Right renal pelvis (tissue), 4 donors: Measurements from ENCODE around the gene RPS29. TPM values are rescaled to one million over a fixed set of nuclear protein-coding genes. Genes with fewer than 3 reads are reported as not detected.

Experiments
- DNase-seq, 4 donors: peaks; one replicate each; pipeline ENCODE4 v3.0.0-alpha.2; 2013; ENCODE audit warnings: low read depth in 4 of 4, low spot score in 3 of 4, missing footprints in 1 of 4
- polyA plus RNA-seq, 4 donors: library from polyadenylated mRNA; unstranded; fragments of 120-200 nt; gene quantifications; one replicate each; pipeline ENCODE4 v1.2.1, GENCODE V29; 2013; ENCODE audit not compliant: insufficient read length in 4 of 4

The RPS29 gene
- polyA plus RNA-seq, 4 donors = 1,296 to 1,761 (median 1,423) TPM

DNA sequence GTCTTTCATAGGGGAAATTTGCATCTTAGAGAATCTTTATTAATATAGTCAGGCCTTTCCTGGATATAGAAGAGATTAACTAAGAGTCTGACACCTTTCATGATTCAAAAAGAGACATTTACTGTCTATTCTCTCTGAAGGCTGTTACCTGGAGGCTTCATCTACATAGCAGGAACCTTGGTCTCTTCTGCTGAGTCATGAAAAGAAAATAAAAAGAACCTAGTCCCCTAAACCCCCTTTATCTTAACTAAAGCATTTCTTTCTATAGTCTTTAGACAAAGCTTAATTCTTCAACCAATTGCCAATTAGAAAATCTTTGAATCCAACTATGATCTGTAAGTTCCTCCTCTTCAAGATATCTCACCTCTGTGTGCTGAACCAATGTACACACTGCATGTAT is 33.1 kb downstream of the RPS29 start:
- no peak for DNase-seq

- no peak for DNase-seq
Measured at GRCh38 chr14:49551569-49551968, 34.6 kb downstream of the RPS29 start.

DNA sequence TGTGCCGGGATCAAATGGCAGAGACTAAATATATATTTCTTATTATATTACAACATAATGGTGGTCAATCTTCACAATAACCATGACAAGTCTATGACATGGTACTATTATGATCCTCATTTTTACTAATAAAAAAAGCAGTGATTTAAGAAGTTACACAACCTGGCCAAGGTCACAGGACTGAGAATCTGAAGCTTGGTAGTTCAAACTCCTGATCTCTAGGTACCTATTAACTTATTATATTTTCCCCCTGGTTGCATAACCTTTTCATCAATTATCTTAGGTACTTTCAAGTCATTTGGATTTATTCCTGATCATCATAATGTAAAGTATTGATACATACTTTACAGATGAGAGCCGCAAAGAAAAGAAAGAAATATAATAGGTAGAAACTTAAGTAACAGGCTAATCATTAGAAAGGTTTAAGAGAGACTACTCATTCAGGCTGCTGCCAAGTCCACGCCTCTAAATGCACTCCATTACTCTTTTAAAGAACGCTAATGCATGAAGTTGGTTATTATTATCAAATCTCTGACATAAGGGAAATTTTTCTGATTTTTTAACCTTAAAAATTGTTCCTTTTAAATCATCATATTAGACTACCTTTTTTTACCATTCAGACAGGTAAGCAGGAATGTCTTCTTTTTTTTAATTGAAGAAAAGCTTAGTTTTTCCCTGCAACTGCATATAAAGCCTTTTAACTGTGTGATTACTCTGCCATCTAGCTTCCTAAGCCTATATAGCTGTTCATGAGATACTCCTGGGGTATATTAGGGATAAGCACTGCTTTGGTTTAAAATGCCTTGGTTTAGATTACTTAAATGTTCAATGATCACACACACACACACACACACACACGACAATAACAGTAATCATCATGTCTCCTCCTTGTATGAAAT is 35.6 kb downstream of the RPS29 start:
- DNase-seq = no peak

- no peak for DNase-seq
Measured at GRCh38 chr14:49549881-49550280, 36.3 kb downstream of the RPS29 start.

GRCh38 chr14:49549446-49549845 is 36.7 kb downstream of the RPS29 start:
- no peak for DNase-seq

- DNase-seq = no peak
Measured at GRCh38 chr14:49546766-49547165, 39.4 kb downstream of the RPS29 start.

- DNase-seq = no peak
Measured at GRCh38 chr14:49545716-49546115, 40.5 kb downstream of the RPS29 start.

DNA sequence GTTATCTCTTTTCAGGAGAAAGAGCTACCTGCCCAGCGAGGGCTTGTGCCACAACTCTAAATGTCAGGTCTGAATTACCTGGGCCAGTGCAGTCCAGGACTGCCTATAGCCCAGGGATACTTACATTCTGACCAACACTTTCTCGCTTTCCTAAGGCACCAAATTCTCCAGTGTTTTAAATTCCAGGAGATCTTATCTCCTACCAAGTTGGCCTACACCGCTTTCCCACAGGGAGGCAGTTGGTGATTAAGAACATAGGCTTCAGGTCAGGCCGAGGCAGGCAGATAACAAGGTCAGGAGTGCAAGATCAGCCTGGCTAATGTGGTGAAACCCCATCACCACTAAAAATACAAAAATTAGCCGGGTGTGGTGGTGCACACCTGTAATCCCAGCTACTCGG is 41.1 kb downstream of the RPS29 start:
- no peak for DNase-seq

DNA sequence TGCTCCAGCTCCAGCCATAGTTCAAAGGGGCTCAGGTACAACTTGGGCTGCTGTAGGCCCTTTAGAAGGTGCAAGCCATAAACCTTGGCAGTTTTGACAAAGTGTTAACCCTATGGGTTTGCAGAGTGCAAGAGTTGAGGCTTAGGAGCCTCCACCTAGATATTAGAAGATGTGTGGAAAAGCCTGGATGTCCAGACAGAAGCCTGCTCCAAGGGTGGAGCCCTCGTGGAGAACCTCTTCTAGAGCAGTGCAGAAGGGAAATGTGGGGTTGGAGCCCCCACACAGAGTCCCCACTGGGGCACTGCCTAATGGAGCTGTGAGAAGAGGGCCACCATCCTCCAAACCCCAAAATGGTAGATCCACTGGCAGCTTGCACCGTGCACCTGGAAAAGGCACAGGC is 45.1 kb downstream of the RPS29 start:
- no peak for DNase-seq

DNA sequence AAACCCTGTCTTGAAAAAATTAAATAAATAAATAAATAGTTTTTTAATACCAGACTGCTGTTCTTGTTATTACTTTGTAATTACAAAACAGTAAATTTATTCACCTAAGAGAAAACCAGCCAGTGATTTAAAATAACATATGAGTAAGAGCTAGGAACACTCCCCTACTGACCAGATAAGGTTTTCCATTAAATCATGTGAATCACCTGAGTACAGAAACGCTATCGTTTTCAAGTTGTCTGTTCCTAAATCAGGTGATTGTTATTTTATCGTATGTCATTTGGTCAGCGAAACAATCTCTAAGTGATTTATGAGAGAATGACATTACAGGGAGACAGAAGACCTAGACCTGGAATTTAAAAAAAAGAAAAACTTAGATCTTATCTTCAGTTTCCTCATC is 47.3 kb downstream of the RPS29 start:
- no peak for DNase-seq

Other genes starting within 250 kb of the RPS29 start
- gene LRR1, start 12.6 kb upstream of the RPS29 start, polyA plus RNA-seq = 10 to 100 TPM; 12.0 to 15.7 (median 12.5) TPM
- 100 to 1,000 TPM; 170 to 219 (median 194) TPM for gene RPL36AL, start 34.2 kb upstream of the RPS29 start, polyA plus RNA-seq
- 10 to 100 TPM in 2 of 4 donors, 1 to 10 TPM in 2; 8.1 to 23.5 (median 10.9) TPM for gene MGAT2, start 34.4 kb upstream of the RPS29 start, polyA plus RNA-seq
- 10 to 100 TPM; 16.1 to 20.5 (median 18.3) TPM for gene DNAAF2, start 48.9 kb upstream of the RPS29 start, polyA plus RNA-seq
- gene POLE2, start 101.8 kb upstream of the RPS29 start, polyA plus RNA-seq = 10 to 100 TPM; 12.9 to 19.4 (median 15.2) TPM
- gene KLHDC1, start 106.7 kb upstream of the RPS29 start, polyA plus RNA-seq = 1 to 10 TPM; 4.2 to 7.3 (median 6.5) TPM
- 100 to 1,000 TPM; 134 to 162 (median 153) TPM for gene KLHDC2, start 181.8 kb upstream of the RPS29 start, polyA plus RNA-seq